A549 treated with CpdA at 1 μM for 4 hours (cell line): ENCODE data around the gene ANKRD52. TPM values are rescaled to one million over a fixed set of nuclear protein-coding genes. Genes with fewer than 3 reads are reported as not detected.

Experiments used
- total RNA-seq: library from RNA; stranded (reverse); fragments of 200-300 nt; extraction: Qiagen RNA extraction; gene quantifications from 5 replicates; pipeline ENCODE4 v1.2.3, GENCODE V29; 2022; ENCODE audit warnings: low read depth

ANKRD52 gene
- total RNA-seq: 40.5 to 51.3 TPM (median 45.3 TPM) in 5 replicates

DNA sequence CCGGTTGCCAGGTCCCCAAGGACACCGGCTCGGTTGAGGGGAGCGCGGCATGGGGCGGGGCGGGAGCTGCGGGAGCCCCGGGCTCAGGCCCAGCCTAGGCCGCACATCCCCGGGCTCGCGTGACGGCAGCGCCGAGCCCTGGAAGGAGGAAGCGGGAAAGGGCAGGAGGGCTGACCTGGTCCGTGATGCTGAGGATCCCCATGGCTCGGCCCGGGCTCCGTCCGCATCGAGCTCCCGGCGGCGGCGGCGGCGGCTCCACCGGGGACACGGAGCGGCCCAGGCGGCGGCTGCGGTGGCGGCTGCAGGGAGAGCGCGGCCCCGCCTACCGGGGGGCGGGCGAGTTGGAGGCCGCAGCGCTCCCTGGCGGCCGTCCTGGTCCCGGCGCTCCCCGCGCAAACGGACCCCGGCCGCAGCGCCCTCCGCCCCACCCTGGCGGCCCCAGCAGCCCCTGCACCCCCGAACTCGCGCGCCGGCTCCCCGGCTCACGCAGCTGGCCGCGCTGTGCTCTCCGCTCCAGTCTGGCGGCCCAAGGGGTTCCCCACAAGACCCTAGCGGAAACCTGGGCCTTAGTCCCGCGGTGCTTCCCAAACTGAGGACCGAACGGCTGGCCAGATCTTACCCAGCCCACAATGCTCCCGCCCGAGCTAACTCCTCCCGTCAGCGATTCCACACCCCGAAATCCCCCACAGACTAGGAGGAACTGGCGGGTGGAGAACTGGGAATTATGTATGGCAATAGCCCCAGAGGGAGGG is at the start of gene ANKRD52:
ANKRD52 (minus strand) TSS at position 317 of the 752 bp plus-strand sequence; CDS start at position 202, 115 bp downstream.

DNA sequence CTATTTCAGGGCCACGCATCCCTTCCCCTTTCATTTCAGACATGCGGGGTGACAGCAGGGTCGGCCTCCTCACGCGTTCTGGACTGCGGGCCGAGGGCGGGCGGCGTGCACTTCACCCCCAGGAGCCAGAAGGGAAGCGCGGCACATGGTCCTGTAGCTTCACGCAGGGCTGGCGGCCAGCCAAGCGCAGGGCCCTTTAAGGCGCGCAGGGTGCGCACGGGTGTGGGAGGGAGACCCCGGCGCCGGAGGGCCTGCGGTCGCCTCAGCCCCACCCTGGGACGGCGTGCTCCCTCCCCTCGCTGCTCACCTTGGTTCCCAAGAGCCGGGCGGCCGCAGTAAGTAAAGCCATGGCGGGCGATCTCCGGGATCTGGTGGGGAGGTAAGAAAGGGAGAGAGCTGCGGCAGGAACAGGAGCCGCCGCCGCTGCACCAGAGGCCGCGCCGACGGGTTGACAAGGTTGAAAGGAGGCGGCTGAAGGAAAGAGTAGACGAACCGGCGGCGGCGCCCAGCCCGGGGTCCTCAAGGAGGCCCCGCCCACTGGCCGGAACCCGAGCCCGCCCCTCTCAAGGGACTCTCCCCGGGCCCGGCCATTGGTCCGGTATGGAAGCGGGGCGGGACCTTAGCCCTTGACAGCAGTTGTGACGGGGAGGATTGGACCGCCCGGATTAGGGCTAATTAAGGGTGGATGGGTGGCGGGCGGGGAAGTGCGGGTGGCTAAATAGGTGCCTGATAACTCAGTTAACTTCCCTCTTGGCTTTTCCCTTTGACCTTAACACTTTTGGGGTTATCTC is 41.9 kb upstream of the ANKRD52 start, which contains the start of gene CS:
CS (minus strand) TSS at position 478 of the 791 bp plus-strand sequence; CDS start at position 349, 129 bp downstream.

GRCh38 chr12:56266693-56267442 is 8.7 kb upstream of the ANKRD52 start, which contains the start of gene COQ10A:
TSS of gene COQ10A (plus strand) at chr12:56266942. CDS start at chr12:56267119, 177 bp downstream.

GRCh38 chr12:56229916-56230431 is 28.2 kb downstream of the ANKRD52 start, which contains the start of gene SLC39A5:
TSS of gene SLC39A5 (plus strand) at chr12:56230051. CDS start at chr12:56231275, 1,224 bp downstream.

DNA sequence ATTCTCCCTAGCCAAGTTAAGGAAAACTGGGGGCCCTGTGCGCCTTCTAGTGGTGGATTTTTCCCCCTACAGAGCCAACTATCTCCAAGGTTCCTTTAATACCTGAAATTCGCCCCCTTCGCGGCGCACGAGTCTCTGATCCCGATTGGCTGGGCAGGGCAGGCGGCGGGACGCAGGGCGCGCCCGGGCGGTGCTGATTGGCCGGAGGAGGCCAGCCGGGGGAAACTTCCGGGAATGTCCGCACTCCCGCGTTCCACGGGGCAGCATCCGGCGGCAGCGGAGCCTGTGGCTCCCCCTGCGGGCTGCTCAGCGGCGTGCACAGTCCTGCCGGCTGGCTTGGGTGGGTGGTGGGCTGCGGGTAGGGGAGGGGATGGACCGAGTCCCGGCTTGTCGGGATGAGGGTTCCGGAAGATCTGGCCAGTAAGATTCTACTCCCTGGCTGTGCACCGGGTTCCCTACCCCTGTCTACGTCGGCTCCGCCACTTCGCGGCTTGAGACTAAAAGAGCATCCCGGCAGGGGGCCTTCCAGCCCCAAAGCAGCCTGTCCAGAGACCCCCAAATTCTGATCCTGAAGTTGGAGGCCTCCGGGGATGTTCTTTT is 34.0 kb downstream of the ANKRD52 start, which contains the start of gene NABP2:
NABP2 (plus strand) TSS at position 241 of the 600 bp plus-strand sequence. CDS start 515 bp downstream, outside the sequence.

GRCh38 chr12:56221757-56222530 is 36.2 kb downstream of the ANKRD52 start, which contains the start of gene RNF41:
TSS of gene RNF41 (minus strand) at chr12:56221922. CDS start at chr12:56214047, 7,875 bp downstream.

DNA sequence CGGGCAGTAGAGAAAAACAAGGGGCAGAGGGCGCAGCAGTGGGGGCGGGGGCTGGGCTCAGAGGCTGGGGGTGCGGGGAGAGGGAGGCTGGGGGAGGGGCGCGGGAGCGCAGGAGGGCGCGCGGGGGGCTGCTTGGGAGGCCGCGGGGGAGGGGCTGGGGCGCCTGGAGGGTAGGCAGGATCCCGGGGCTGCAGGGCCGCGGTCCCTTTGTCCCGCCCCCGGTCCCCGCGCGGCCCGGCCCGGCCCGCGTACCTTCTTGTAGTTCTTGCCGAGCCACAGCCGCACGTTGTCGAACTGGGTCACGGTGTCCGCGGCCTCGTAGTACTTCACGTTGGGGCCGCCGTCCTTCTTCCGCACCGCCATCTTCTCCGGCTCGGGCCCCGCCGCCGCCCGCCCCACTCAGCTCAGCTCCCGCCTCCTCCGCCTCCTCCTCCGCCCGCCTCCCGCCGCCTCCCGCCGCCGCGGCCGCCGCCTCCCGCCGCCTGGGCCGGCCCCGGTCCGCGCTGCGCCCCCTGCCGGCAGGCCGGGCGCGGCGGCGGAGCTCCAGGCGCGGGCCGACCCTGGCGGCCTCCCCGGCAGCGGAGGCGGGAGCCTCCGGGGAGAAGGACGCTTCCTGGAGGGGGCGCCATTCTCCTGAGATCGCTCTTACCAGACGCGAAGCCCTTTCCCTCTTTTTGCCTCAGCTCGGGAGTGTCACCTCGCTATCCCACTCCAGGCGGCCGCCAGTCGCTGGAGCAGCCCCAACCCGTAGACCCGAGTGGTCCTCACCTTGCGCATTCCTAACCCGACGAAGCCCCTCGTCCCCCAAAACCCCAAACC is 68.9 kb downstream of the ANKRD52 start, which contains the start of gene SMARCC2:
SMARCC2 (minus strand) TSS at position 385 of the 819 bp plus-strand sequence; CDS start at position 363, 22 bp downstream.

Other genes with a start within 250 kb of the ANKRD52 start
- 2.1 to 3.1 TPM (median 2.6 TPM) in 5 replicates for gene IKZF4, start 237.3 kb downstream of the ANKRD52 start, total RNA-seq
- gene RPS26, start 216.5 kb downstream of the ANKRD52 start, total RNA-seq: 625 to 834 TPM (median 733 TPM) in 5 replicates
- 1.4 to 2.8 TPM (median 1.6 TPM) in 5 replicates for gene ERBB3, start 178.2 kb downstream of the ANKRD52 start, total RNA-seq
- gene PA2G4, start 153.8 kb downstream of the ANKRD52 start, total RNA-seq: 303 to 383 TPM (median 320 TPM) in 5 replicates
- 4,992 to 6,106 TPM (median 5,652 TPM) in 5 replicates for gene RPL41, start 141.8 kb downstream of the ANKRD52 start, total RNA-seq
- 2.2 to 3.8 TPM (median 3.1 TPM) in 5 replicates for gene ZC3H10, start 140.1 kb downstream of the ANKRD52 start, total RNA-seq
- gene ESYT1, start 130.1 kb downstream of the ANKRD52 start, total RNA-seq: 62.8 to 69.8 TPM (median 63.7 TPM) in 5 replicates
- gene MYL6B, start 105.8 kb downstream of the ANKRD52 start, total RNA-seq: 66.1 to 86.2 TPM (median 83.4 TPM) in 5 replicates
- gene MYL6, start 100.0 kb downstream of the ANKRD52 start, total RNA-seq: 2,112 to 2,769 TPM (median 2,181 TPM) in 5 replicates
- 32.3 to 42.9 TPM (median 37.8 TPM) in 5 replicates for gene SMARCC2, start 68.9 kb downstream of the ANKRD52 start, total RNA-seq
- 20.9 to 27.7 TPM (median 25.3 TPM) in 5 replicates for gene RNF41, start 36.5 kb downstream of the ANKRD52 start, total RNA-seq
- gene NABP2, start 34.0 kb downstream of the ANKRD52 start, total RNA-seq: 55.5 to 65.1 TPM (median 61.3 TPM) in 5 replicates
- gene SLC39A5, start 28.3 kb downstream of the ANKRD52 start, total RNA-seq: 0.13 TPM in 1 of 5 replicates, not detected in the others
- 17.7 to 20.7 TPM (median 19.9 TPM) in 5 replicates for gene COQ10A, start 8.6 kb upstream of the ANKRD52 start, total RNA-seq
- 147 to 170 TPM (median 156 TPM) in 5 replicates for gene CS, start 41.9 kb upstream of the ANKRD52 start, total RNA-seq
- 103 to 164 TPM (median 154 TPM) in 5 replicates for gene CNPY2, start 57.6 kb upstream of the ANKRD52 start, total RNA-seq
- 15.0 to 16.0 TPM (median 15.7 TPM) in 5 replicates for gene PAN2, start 75.6 kb upstream of the ANKRD52 start, total RNA-seq
- 0.29 to 1.2 TPM (median 0.56 TPM) in 5 replicates for gene IL23A, start 80.5 kb upstream of the ANKRD52 start, total RNA-seq
- 11.5 to 14.8 TPM (median 12.1 TPM) in 5 replicates for gene STAT2, start 101.7 kb upstream of the ANKRD52 start, total RNA-seq
- gene APOF, start 104.5 kb upstream of the ANKRD52 start, total RNA-seq: not detected in 5 replicates
- gene TIMELESS, start 191.0 kb upstream of the ANKRD52 start, total RNA-seq: 37.7 to 39.6 TPM (median 38.6 TPM) in 5 replicates
- 0.14 to 0.26 TPM (median 0.20 TPM) in 3 of 5 replicates, not detected in the others for gene MIP, start 196.3 kb upstream of the ANKRD52 start, total RNA-seq
- gene SPRYD4, start 210.2 kb upstream of the ANKRD52 start, total RNA-seq: 1.7 to 2.0 TPM (median 1.8 TPM) in 5 replicates
- 0.12 to 0.25 TPM (median 0.17 TPM) in 5 replicates for gene GLS2, start 229.8 kb upstream of the ANKRD52 start, total RNA-seq